HCT116 (cell line): ENCODE data around the gene CDK18. TPM values are rescaled to one million over a fixed set of nuclear protein-coding genes. Genes with fewer than 3 reads are reported as not detected.

Experiments
- ATAC-seq: fragments of 200-7000 bp; cut with Tn5 transposase; 2 replicates; pipeline ENCODE4 v1.9.1; 2020; ENCODE audit warnings: mild to moderate bottlenecking, moderate library complexity
- BruUV-seq: library from RNA; stranded (reverse); fragments of 400-500 nt; replicated peaks from 2 replicates; lab custom pipeline; 2021; lab: Mats Ljungman, UMichigan
- CTCF ChIA-PET: fragments of 300-600 bp; sonication (Branson Sonifier 250); formaldehyde crosslinking; loops from one replicate; lab custom pipeline; 2021; ENCODE audit warnings: antibody characterized with exemption; lab: Charles Lee
- POLR2A ChIA-PET: fragments of 300-600, 350-600 bp; sonication (Branson Sonifier 250); formaldehyde crosslinking; loops from one replicate; lab custom pipeline; 2021; ENCODE audit warnings: antibody characterized with exemption; lab: Charles Lee
- RAD21 ChIA-PET, 2 experiments: fragments of 300-600 bp; sonication (Branson Sonifier 250); formaldehyde crosslinking; loops; one replicate each; lab custom pipeline; 2023; ENCODE audit warnings: low total read pairs in 2 of 2; ENCODE audit not compliant: uncharacterized antibody in 2 of 2, unreplicated experiment in 2 of 2, low non-redundant PET in 1 of 2; lab: Charles Lee
- DNase-seq: peaks from one replicate; pipeline ENCODE4 v3.0.0-alpha.2; 2010; ENCODE audit warnings: low read depth, low spot score
- H2AFZ ChIP-seq: fragments of 200-600 bp; shearing (Covaris generic), sonication (generic); 2 replicates; pipeline ENCODE4 v1.6.1; 2017; ENCODE audit warnings: low read depth, mixed run types, mixed read lengths, antibody characterized with exemption, low read length; ENCODE audit not compliant: poor library complexity, severe bottlenecking
- H3K27ac ChIP-seq: 2 replicates; pipeline ENCODE4 v1.5.1; 2012; ENCODE audit warnings: low read depth, low read length
- H3K27me3 ChIP-seq: fragments of 200-600 bp; sonication (generic); 2 replicates; pipeline ENCODE4 v1.6.1; 2016; ENCODE audit warnings: mixed run types, low read length, mixed read lengths; ENCODE audit not compliant: insufficient read depth
- H3K36me3 ChIP-seq, 2 experiments: fragments of 200-500 bp in 1 of 2; fragments of 200-600 bp in 1 of 2; sonication (Bioruptor generic) in 1 of 2; sonication (generic) in 1 of 2; 2 replicates each; pipeline versions ENCODE4 v1.5.1 to v1.6.1; 2014 to 2016; ENCODE audit warnings: low read length in 2 of 2, inconsistent platforms in 1 of 2, mixed read lengths in 1 of 2, mixed run types in 1 of 2; ENCODE audit not compliant: insufficient read depth in 2 of 2, control insufficient read depth in 1 of 2
- H3K4me1 ChIP-seq, 2 experiments: fragments of 200-600 bp in 1 of 2; sonication (generic) in 1 of 2; 2 replicates each; pipeline versions ENCODE4 v1.5.1 to v1.6.1; 2012 to 2017; ENCODE audit warnings: low read length in 2 of 2, inconsistent platforms in 1 of 2, mild to moderate bottlenecking in 1 of 2, mixed read lengths in 1 of 2, mixed run types in 1 of 2, moderate library complexity in 1 of 2; ENCODE audit not compliant: insufficient read depth in 2 of 2, control insufficient read depth in 1 of 2
- H3K4me2 ChIP-seq: fragments of 200-600 bp; sonication (generic); 2 replicates; pipeline ENCODE4 v1.6.1; 2017; ENCODE audit warnings: mixed run types, low read length, mixed read lengths
- H3K4me3 ChIP-seq, 2 experiments: fragments of 200-600 bp in 1 of 2; sonication (generic) in 1 of 2; replicated peaks in 1 of 2; 2 replicates each; pipeline ENCODE4 v1.5.1; 2011 to 2016; ENCODE audit warnings: low read length in 2 of 2, control low read depth in 1 of 2, low read depth in 1 of 2, mild to moderate bottlenecking in 1 of 2, mixed read lengths in 1 of 2, mixed run types in 1 of 2
- H3K79me2 ChIP-seq: fragments of 200-600 bp; sonication (generic); 2 replicates; pipeline ENCODE4 v1.6.1; 2017; ENCODE audit warnings: mild to moderate bottlenecking, mixed run types, low read length, moderate library complexity, mixed read lengths; ENCODE audit not compliant: insufficient read depth
- H3K9ac ChIP-seq: fragments of 200-600 bp; sonication (generic); 2 replicates; pipeline ENCODE4 v1.6.1; 2016; ENCODE audit warnings: low read length, mixed read lengths
- H3K9me2 ChIP-seq: fragments of 200-600 bp; sonication (generic), shearing (Covaris generic); 2 replicates; pipeline ENCODE4 v1.6.1; 2017; ENCODE audit warnings: mixed run types, mild to moderate bottlenecking, moderate library complexity; ENCODE audit not compliant: insufficient read depth
- H3K9me3 ChIP-seq, 2 experiments: fragments of 200-500 bp in 1 of 2; fragments of 200-600 bp in 1 of 2; sonication (Bioruptor generic) in 1 of 2; sonication (generic) in 1 of 2; 2 replicates each; pipeline ENCODE4 v1.6.1; 2014 to 2017; ENCODE audit warnings: low read length in 2 of 2, mixed read lengths in 2 of 2, inconsistent platforms in 1 of 2, low read depth in 1 of 2, mild to moderate bottlenecking in 1 of 2, mixed run types in 1 of 2, moderate library complexity in 1 of 2; ENCODE audit not compliant: control insufficient read depth in 1 of 2, insufficient read depth in 1 of 2
- H4K20me1 ChIP-seq: fragments of 200-600 bp; sonication (generic), shearing (Covaris generic); 2 replicates; pipeline ENCODE4 v1.6.1; 2017; ENCODE audit warnings: mixed run types, mild to moderate bottlenecking, moderate library complexity; ENCODE audit not compliant: insufficient read depth
- CBX3 ChIP-seq: IDR thresholded peaks from 2 replicates; pipeline ENCODE4 v1.6.1; 2012; ENCODE audit warnings: low read depth
- CEBPB ChIP-seq: IDR thresholded peaks from 2 replicates; pipeline ENCODE4 v1.6.1; 2012; ENCODE audit warnings: low read depth
- EZH2phosphoT487 ChIP-seq: fragments of 200-600 bp; IDR thresholded peaks from 2 replicates; pipeline ENCODE4 v1.6.1; 2018; ENCODE audit warnings: antibody characterized with exemption, borderline replicate concordance
- FOSL1 ChIP-seq: IDR thresholded peaks from 2 replicates; pipeline ENCODE4 v1.6.1; 2012; ENCODE audit warnings: low read depth
- RAD21 ChIP-seq: IDR thresholded peaks from 2 replicates; pipeline ENCODE4 v1.6.1; 2012; ENCODE audit warnings: low read depth, mild to moderate bottlenecking
- SIN3A ChIP-seq: IDR thresholded peaks from 2 replicates; pipeline ENCODE4 v1.6.1; 2012; ENCODE audit warnings: low read depth
- SP1 ChIP-seq: IDR thresholded peaks from 2 replicates; pipeline ENCODE4 v1.6.1; 2012; ENCODE audit warnings: low read depth
- SRF ChIP-seq: IDR thresholded peaks from 2 replicates; pipeline ENCODE4 v1.6.1; 2012; ENCODE audit warnings: low read depth
- TCF7L2 ChIP-seq: IDR thresholded peaks from 2 replicates; pipeline ENCODE4 v1.7.0; 2011; ENCODE audit warnings: borderline replicate concordance, inconsistent platforms; ENCODE audit not compliant: insufficient read depth, insufficient read length; ENCODE audit errors: extremely low read depth
- intact Hi-C: fragments of 100-400 bp; cut with micrococcal nuclease; formaldehyde crosslinking; loops from 2 replicates; pipeline ENCODE4 v1.10.0; 2022
- total RNA-seq: library from RNA; stranded (reverse); gene quantifications from one replicate; pipeline ENCODE4 v1.2.1, GENCODE V29; 2021; ENCODE audit not compliant: unreplicated experiment
- TF ChIP-seq, protein P1 (sequence below): IDR thresholded peaks from 2 replicates; pipeline ENCODE4 v1.6.1; 2012; ENCODE audit warnings: low read depth
- TF ChIP-seq, protein P2 (sequence below): IDR thresholded peaks from 2 replicates; pipeline ENCODE4 v1.6.1; 2011; ENCODE audit warnings: mild to moderate bottlenecking, low read length, moderate library complexity; ENCODE audit not compliant: insufficient replicate concordance; ENCODE audit errors: extremely low read depth
- TF ChIP-seq, protein P3 (sequence below): IDR thresholded peaks from 2 replicates; pipeline ENCODE4 v1.6.1; 2012

Gene CDK18
- total RNA-seq, 1 experiment from 2014 or later, result 32.0 TPM

DNA sequence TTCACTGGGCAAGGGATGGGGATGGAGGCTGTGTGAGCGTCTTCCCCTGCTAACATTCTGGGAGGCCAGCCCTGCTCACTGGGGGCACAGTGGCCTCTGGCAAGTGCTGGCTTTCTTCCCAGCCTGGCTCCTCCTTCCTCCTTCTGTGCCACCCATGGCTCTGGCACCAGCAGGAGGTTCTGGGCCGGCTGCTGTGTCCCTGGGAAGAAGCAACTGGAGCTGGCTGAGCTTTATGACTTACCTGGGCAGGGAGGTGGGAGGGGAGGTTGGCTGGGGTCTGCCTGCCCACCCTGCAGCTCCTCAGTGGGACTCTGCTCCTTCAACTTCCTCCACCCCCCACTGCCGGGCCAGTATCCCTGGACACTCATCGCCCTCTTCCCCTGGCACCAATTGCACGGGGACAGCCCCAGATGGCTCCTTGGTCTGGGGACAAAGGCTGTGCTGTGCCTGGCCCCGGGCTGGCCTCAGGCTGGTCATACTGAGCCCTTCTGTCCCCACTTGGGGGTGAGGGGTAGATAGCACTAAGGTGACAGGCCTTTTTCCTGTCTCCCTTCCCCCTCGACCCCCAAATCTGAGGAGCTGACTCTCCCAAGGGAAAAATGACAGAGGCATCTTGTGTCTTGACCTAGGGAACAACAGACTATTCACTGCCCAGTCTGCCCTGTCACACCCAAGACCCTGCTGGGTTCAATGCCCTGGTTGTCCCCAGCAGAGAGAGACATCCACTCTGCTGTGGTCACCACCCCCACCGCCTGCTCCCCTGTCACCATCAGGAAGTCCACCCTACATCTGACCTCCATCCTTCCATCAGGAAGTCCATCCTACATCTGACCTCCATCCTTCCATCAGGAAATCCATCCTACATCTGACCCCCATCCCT is 14.4 kb downstream of the CDK18 start:
- Histone ChIP-seq H3K4me2 (peak overlapping the region; percentile 23; the same call in 1 of the 2 replicates), H3K79me2 (no peaks in the 10 kb centered on the region; the same call in 1 of the 2 replicates), H3K4me1 (peaks cover 7 to 36% of the 10 kb centered on the region in 2 experiments; a peak in 3 of 4 replicates), H4K20me1 (no peaks in the 10 kb centered on the region), H3K9me2 (no peaks in the 10 kb centered on the region), H3K27ac (no peak overlapping the region), H3K27me3 (no peaks in the 10 kb centered on the region), H2AFZ (no peak overlapping the region), H3K36me3 (no peaks in the 10 kb centered on the region), H3K9ac (no peak overlapping the region), H3K9me3 (no peaks in the 10 kb centered on the region)
- BruUV-seq, result no TSS peak
- ChIA-PET CTCF (no interaction called here), POLR2A (no interaction called here)
- no peak for DNase-seq
- intact Hi-C loops, result no loop called here
- no peak for TF ChIP-seq TCF7L2
- TF ChIP-seq, protein P1, sequence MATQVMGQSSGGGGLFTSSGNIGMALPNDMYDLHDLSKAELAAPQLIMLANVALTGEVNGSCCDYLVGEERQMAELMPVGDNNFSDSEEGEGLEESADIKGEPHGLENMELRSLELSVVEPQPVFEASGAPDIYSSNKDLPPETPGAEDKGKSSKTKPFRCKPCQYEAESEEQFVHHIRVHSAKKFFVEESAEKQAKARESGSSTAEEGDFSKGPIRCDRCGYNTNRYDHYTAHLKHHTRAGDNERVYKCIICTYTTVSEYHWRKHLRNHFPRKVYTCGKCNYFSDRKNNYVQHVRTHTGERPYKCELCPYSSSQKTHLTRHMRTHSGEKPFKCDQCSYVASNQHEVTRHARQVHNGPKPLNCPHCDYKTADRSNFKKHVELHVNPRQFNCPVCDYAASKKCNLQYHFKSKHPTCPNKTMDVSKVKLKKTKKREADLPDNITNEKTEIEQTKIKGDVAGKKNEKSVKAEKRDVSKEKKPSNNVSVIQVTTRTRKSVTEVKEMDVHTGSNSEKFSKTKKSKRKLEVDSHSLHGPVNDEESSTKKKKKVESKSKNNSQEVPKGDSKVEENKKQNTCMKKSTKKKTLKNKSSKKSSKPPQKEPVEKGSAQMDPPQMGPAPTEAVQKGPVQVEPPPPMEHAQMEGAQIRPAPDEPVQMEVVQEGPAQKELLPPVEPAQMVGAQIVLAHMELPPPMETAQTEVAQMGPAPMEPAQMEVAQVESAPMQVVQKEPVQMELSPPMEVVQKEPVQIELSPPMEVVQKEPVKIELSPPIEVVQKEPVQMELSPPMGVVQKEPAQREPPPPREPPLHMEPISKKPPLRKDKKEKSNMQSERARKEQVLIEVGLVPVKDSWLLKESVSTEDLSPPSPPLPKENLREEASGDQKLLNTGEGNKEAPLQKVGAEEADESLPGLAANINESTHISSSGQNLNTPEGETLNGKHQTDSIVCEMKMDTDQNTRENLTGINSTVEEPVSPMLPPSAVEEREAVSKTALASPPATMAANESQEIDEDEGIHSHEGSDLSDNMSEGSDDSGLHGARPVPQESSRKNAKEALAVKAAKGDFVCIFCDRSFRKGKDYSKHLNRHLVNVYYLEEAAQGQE, result no peak
- no peak for TF ChIP-seq SP1
- no peak for TF ChIP-seq FOSL1
- TF ChIP-seq, protein P2, sequence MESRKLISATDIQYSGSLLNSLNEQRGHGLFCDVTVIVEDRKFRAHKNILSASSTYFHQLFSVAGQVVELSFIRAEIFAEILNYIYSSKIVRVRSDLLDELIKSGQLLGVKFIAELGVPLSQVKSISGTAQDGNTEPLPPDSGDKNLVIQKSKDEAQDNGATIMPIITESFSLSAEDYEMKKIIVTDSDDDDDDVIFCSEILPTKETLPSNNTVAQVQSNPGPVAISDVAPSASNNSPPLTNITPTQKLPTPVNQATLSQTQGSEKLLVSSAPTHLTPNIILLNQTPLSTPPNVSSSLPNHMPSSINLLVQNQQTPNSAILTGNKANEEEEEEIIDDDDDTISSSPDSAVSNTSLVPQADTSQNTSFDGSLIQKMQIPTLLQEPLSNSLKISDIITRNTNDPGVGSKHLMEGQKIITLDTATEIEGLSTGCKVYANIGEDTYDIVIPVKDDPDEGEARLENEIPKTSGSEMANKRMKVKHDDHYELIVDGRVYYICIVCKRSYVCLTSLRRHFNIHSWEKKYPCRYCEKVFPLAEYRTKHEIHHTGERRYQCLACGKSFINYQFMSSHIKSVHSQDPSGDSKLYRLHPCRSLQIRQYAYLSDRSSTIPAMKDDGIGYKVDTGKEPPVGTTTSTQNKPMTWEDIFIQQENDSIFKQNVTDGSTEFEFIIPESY, result no peak
- TF ChIP-seq EZH2phosphoT487, result no peak
- TF ChIP-seq CEBPB, result no peak
- TF ChIP-seq, protein P3, sequence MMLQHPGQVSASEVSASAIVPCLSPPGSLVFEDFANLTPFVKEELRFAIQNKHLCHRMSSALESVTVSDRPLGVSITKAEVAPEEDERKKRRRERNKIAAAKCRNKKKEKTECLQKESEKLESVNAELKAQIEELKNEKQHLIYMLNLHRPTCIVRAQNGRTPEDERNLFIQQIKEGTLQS, result no peak
- no peak for TF ChIP-seq SIN3A
- TF ChIP-seq RAD21, result no peak
- TF ChIP-seq SRF, result no peak
- no peak for TF ChIP-seq CBX3
- TF ChIP-seq, all 23 proteins: peak for 0
- no peak overlapping the region for H3K4me3 ChIP-seq
- RAD21 ChIA-PET, result no interaction called here
- no peak for ATAC-seq
